ENCODE data around the gene GCC2.
A peak's percentile ranks its signal among the peaks of the same experiment; 100 is the strongest.
"Not testable (repeated sequence)": the region's sequence is repeated elsewhere in the genome, so short reads cannot be mapped to it uniquely, and the experiment has no call there.

The GCC2 gene, protein sequence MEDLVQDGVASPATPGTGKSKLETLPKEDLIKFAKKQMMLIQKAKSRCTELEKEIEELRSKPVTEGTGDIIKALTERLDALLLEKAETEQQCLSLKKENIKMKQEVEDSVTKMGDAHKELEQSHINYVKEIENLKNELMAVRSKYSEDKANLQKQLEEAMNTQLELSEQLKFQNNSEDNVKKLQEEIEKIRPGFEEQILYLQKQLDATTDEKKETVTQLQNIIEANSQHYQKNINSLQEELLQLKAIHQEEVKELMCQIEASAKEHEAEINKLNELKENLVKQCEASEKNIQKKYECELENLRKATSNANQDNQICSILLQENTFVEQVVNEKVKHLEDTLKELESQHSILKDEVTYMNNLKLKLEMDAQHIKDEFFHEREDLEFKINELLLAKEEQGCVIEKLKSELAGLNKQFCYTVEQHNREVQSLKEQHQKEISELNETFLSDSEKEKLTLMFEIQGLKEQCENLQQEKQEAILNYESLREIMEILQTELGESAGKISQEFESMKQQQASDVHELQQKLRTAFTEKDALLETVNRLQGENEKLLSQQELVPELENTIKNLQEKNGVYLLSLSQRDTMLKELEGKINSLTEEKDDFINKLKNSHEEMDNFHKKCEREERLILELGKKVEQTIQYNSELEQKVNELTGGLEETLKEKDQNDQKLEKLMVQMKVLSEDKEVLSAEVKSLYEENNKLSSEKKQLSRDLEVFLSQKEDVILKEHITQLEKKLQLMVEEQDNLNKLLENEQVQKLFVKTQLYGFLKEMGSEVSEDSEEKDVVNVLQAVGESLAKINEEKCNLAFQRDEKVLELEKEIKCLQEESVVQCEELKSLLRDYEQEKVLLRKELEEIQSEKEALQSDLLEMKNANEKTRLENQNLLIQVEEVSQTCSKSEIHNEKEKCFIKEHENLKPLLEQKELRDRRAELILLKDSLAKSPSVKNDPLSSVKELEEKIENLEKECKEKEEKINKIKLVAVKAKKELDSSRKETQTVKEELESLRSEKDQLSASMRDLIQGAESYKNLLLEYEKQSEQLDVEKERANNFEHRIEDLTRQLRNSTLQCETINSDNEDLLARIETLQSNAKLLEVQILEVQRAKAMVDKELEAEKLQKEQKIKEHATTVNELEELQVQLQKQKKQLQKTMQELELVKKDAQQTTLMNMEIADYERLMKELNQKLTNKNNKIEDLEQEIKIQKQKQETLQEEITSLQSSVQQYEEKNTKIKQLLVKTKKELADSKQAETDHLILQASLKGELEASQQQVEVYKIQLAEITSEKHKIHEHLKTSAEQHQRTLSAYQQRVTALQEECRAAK (N-terminal part only)

DNA sequence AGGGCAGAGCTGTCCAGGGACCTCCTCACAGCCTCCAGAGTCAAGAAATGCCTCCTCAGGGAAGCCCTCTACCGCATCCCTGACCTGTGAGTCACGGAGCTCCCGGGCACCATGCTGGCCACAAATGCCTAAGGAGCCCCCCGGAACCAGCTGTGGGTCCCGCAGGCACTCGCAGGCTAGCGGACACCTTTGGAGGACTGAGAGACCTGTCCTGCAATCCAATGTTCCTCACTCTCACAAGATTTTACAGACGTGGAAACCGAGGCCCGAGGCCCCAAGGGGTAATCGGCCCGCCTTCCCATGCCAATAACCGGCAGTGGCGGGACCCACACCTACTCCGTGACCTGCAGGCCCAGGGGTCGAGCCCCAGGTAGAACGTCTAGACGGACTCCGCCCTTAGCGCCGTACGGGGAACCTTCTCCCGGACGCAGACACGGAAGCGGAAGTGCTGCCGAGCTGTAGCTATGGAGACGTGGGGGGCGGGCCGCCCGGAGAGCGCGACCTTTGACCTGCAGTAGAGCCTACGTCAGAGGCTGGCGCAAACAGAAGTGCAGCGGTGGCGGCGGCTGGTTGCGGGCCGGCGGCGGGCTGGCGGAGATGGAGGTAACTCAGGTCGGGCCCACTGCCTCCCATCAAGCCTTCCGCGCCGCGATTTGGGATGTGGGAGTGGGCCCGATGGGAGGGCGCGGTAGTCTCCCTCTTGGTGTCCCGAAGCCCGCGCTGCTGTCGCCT lies at the start of gene GCC2:
Gene GCC2 (plus strand): TSS at position 529 of the 732 bp plus-strand sequence. CDS start 69 bp downstream, at position 598.
- peak; percentile 74 to 95 (median 88) for DNase-seq

DNA sequence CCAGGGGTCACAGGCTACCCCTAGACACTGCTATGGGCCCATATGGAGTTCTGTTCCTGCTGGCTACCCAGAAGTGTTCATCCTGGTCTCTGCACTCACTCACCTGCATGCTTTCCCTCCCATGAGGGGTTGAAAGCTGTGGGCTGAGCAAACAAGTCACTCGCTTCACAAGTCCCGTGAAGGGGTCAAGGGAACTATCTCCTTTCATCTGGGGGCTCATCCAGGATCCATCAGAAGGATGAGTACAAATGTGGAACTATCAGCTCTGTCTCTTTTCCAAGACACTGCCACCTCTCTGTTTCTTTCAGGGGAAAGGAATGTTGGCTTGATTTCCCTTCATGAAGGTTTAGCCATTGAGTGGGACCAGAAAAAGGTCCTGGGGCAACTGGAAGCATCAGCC lies 49.5 kb upstream of the GCC2 start:
- DNase-seq: no peak

DNA sequence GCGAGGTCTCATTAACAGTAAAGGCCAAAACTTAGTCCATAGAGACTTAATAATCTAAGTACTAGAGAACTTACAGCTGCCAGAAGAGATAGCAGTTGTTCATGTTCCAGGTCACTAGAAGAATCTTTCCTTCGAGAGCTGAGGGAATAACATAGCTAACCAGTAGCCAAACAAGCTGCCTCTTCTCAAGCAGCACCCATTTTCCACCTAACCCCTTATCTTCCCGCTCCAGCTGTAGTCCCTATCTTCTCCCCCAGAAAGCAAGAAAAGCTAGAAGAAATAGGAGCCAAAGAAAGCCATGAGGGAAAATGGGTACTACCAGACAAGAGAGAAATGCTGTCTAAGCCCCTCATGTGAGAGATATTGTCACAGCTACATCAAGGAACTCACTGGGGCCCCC lies 47.2 kb upstream of the GCC2 start:
- no peak for DNase-seq

DNA sequence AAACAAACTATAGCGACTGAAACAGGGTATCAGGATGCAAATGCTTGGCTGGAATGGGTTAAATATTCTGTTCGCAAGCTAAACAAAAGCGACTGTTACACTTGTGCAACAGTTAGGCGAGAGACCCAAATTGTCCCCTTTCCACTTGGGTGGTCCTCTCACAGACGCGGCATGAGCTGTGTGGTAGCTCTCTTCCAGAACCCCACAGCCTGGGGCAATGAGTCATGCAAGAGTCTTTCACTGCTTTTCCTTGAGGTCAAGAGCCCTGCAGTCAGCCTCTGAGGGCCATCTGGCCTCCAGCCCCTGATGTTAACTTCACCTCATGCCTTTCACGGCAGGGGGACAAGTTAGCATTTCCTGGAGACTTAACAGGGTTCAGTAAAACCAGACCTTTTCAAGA lies 45.5 kb upstream of the GCC2 start:
- DNase-seq: no peak

DNA sequence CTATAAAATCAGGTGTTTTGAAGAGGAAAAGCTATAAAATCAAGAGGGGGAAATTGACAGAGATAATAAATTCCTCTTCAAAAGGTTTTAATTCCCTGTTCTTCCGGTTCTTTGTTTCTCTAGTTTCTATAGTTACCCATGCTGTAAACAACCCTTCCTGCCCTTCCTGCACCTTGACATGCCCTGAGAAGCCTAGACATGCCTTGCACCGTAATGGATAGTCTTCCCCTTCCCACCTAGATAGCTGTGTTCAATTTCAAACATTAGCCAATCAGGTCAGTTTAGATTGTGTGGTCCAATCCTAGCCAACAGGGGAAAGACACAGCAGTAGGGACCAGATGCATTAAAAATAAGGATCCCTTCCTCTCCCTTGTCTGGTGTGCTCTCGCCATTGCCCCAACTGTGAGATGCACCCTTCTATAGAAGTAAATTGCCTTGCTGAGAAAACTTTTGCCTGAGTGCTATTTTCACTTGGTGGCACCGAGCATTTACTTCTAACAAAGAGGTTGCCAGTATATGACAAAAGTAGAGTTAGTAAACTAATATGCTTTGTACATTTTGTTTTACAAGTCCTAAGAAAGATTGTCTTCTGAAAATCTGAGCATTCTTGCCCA lies 44.1 kb upstream of the GCC2 start:
- DNase-seq: no peak

DNA sequence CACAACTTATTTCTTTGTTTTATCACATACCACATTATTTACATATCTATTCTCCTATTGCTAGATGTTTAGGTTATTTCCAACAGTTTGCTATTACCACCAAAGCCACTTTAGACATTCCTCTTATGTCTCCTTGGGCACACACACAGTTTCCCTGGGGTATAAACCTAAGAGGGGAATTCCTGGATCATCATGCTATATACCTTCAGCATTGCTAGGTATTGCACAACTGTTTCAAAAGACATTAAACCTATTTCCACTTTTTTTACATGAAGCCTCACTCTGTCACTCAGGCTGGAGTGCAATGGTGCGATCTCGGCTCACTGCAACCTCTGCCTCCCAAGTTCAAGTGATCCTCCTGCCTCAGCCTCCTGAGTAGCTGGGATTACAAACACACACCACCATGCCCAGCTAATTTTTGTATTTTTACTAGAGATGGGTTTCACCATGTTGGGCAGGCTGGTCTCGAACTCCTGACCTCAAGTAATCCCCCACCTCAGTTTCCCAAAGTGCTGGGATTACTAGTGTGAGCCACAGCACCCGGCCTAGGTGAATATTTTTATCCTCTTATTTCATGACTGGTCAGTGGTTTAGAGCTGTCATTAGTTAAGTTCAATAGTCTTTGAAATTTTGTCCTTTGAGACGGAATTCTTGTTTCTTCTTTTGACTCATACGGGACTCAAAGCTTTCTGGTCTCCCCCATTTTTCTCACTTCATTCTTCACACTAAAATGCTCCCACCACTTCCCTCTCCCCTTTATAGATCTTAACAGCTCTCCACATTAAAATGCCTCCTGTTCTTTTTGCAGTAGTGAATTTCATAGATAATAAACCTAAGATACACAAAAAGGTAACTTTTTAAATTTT lies 40.9 kb upstream of the GCC2 start:
- DNase-seq: no peak

DNA sequence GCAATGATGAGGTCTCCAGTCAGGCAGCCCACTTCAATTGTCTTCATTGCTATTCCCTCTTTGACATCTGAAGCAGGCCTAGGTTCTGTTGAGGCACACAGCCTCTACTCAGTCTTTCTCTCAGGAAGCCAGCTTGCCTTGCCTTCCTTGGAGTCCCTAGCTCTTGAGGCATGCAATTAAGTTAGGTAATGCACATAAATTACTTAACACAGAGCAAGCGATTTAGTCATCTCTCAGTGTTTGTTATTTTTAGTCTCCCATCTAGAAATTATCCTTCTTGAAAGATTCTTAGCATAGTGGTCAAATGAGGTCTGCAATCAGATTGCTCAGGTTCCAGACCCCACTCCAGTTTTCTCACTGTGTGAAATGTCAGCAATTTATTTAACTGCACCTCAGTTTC lies 39.2 kb upstream of the GCC2 start:
- DNase-seq: no peak

DNA sequence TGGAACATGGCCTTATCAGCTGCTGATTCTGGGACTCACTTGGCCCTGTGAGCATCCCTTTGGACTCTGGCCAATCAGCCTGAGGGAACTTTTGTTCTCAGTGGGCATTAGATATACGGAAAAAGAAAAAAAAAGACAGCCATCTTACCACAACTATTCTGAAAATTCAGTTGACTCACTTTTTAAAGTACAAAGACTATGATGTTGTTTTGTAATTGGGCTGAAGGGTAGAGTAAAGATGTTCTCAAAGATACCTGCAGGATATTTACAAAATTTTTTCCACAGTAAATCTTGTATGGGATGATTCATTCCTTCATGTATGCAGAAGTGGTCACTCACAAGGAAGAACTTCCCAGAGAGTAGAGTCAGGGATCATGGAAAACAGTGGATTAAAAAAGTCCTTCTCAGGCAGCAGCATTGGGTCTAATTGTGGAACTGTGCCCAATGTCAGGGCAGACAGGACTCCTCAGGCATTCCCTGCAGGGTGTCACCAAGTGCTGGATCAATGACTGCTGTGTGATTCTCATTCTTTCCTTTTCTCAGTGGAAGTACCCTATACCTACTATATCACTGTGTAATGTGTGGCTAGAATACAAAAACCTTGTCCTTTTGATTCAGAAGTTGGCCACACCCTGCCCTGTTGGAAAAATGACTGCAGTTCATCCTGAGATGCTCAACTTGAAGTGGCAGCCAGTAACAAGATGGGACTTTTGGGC lies 35.9 kb upstream of the GCC2 start:
- no peak for DNase-seq

DNA sequence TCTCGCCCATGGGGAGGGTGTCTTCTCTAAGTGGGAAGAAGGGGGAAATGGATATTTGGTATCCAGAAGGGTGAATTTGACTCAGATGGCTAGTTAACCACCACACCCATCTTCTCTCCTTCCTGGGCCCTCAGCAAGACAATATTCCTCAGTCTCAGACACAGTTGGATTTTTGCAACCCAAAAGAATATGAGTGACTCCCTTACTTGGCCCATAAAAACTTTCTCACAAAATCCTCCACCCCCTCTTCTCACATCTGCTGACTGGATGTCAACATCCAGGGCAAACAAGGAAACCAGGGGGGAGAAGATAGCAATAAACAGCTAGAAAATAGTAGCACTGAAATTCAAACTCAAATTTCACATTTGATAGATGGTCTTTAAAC lies 35.3 kb upstream of the GCC2 start:
- DNase-seq: no peak

DNA sequence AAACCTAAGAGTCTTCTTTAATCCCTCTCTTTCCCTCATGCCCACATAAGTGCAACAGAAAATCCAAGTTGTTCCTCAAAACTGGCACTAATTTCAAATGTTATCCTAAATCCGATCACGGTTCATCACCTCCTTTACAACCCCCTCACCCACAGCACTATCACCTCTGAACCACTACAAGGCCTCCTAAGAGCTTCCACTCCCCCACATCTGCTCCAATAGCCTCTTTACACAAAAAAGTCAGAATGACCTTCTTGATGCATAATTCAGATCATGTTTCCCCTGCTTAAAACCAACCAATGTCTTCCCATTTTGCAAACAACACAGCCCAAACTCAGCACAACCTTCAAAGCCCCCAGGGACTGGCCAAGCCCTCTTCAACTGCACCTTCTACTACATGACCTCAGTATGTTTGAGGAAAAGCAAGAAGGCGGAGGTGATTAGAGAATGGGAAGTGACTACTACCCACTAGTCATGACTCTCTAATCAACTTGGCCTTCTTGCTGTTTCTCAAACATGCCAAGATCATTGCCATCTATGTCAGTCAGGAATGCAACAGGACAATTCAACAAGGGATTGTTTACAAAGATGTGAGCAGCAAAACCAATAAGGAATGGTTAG lies 34.6 kb upstream of the GCC2 start:
- DNase-seq: no peak

DNA sequence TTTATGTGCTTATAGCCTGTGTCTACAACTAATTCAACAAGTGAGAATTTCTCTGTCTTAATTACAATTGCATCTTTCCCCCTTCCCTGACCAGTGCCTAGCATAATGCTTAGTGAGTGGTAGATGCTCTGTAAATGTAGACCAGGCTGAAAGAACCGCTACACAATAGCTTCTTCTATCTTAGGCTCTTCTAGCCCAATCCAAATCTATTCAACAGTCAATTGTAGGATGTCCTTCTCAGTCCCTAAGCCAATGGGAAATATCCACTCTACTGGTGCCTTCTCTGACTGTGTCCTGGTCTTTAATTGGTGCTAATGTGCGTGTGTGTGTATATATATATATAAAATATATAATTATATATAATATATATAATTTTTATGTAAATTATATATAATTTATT lies 34.1 kb upstream of the GCC2 start:
- DNase-seq: no peak

DNA sequence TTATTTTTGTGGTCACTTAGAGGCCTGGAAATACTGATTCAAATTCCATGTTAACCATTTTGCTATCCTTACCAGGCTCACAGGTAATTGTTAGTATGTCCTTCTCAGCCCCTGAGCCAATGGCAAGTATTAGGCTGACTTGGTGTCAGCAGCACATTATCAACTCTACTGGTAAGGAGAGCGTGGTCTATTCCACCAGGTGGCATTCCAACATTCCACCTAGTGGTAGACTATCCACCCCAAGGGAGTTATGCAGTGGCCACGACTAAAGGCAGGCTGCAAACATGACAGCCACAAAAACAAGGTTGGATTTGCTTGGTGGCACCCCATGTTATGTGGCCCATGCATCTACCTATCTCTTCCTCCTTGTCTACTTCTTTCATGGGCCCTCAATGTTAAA lies 31.8 kb upstream of the GCC2 start:
- DNase-seq: no peak

DNA sequence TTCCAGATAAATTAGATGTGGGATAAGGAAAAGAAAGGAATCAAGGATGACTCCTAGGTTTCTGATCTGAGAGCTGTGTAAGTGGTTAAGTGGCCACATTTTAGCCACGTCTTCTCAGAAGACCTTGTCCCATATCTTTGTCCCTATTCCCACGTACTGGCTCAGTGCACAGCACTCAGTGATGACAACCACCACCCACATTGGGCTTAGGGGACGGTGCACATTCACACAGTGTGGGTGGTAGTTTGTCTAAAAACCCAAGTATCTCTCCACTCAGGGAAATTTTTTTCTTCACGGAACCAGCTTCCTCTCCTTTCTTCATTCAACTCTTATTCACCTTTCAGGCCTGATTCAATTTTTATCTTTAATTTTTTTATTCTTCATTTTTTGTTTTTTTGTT lies 30.6 kb upstream of the GCC2 start:
- no peak for DNase-seq

DNA sequence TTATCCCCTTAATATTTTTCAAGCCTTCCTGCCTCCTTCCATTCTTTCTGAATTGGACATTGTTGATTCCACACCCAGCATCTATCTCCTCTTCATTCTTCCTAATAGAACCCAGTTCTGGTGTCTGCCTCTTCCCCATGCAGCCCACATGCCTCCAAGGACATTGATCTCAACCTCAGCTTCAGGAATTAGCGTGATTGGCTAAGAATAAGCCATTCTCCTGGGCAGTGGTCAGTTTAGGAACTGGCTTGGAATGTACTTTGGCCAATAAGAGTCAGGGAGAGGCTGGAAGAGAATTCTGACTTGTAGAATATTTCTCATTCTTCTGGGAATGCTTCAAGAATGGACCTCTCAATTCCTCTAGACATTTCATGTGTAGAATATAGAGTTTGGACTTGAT lies 25.9 kb upstream of the GCC2 start:
- DNase-seq: no peak

DNA sequence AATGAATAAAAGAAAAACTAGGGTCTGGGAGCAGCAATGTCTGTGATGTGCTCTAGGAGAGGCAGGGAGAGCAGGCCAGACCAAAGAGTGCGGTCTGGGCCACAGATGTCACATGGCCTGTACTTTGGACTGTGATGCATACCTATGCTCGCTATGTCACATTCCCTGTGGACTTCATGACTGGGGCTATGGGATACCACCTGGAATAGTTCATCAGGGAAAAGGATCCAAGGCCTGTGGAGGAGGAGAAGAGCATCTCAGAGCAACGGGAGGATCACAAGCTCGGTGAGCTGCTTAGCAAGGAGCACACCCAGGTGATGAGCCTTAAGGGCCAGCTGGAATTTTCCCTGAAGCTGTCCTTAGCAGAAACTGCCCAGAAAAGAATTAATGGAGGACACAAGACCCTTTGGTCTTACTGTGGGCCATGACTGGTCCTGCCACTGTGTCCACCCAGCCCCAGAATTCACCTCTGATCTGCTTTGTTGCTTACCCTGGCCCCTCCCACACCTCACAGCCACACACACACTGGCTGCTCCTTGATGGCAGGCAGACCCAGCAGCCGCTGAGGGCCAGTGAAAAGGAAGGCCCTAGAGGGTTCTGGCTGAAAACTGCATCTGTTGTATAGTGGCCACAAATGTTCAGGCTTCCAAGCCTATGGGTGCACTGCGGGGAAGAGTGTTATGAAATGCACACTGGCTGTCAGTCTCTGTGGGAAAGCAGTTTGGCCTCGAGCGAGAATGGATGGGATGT lies 25.3 kb upstream of the GCC2 start:
- DNase-seq: no peak

DNA sequence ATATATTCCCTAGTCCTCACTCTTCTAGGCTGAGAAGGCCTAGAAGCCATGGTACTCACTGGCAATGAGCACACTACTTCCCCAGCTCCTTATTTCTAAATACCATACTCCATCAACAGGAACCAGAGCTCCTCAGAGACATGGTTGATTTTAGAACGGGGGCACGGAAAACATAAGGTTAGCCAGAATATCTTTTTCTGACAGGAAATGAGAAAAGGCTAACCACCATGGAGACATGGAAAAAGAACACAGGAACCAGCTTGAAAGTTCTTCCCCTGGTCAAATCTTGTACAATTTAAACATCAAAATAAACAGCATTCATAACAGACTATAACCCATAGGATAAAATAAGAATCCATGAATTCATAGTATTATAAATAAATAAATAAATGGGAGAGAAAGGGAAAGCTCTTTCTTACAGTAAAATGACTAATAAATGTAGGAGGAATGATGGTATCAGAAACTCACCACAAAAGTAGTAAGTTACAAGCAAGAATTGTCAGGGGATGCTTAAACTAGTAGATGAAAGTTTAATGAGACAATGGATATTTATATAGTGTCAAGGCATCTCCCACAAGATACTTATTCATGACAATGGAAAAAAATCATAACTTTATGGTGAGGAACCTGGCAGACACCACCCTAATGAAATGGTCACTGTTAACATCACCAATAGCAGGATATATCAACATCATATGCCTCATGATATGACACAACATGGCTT lies 20.6 kb upstream of the GCC2 start:
- DNase-seq: no peak

DNA sequence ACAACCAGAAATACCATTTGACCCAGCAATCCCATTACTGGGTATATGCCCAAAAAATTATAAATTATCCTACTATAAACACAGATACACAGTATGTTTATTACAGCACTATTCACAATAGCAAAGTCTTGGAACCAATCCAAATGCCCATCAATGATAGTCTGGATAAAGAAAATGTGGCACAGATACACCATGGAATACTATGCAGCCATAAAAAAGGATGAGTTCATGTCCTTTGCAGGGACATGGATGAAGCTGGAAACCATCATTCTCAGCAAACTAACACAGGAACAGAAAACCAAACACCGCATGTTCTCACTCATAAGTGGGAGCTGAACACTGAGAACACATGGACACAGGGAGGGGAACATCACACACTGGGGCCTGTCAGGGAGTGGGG lies 13.4 kb upstream of the GCC2 start:
- DNase-seq: not testable (repeated sequence)

DNA sequence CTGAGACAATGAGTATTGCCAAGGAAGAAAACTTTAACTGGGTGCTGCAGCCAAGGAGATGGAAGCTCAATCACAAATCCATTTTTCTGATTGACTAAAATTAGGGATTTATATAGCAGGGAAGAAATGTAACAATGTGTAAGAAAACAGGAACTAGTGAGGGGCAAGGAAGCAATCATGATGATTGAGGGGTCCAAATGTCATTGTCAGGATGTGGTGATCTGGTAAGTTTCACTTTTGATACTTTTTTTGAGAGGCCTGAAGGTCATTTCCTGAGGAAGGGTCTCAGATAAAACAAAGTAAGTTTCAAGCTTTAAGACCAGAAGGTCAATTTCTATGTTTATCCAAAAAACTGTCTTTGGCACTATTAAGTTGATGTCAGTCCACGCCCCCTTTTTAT lies 12.0 kb upstream of the GCC2 start:
- DNase-seq: no peak
